GM23248 (cell line): ENCODE data around the gene PID1. TPM values are rescaled to one million over a fixed set of nuclear protein-coding genes. Genes with fewer than 3 reads are reported as not detected.
"Not testable (repeated sequence)": the region's sequence is repeated elsewhere in the genome, so short reads cannot be mapped to it uniquely, and the experiment has no call there.

Source experiments
- DNase-seq: peaks from one replicate; pipeline ENCODE4 v3.0.0-alpha.2; 2015
- H2AFZ ChIP-seq: fragments of 200-600 bp; sonication (generic); 2 replicates; pipeline ENCODE4 v1.6.1; 2016; ENCODE audit warnings: antibody characterized with exemption
- H3F3A ChIP-seq: fragments of 200-600 bp; sonication (generic); 2 replicates; pipeline ENCODE4 v1.6.1; 2016; ENCODE audit warnings: mild to moderate bottlenecking, antibody characterized with exemption, mixed run types; ENCODE audit not compliant: insufficient read depth
- H3K27ac ChIP-seq: fragments of 200-600 bp; sonication (generic); 2 replicates; pipeline ENCODE4 v1.5.1; 2016; ENCODE audit warnings: mild to moderate bottlenecking
- H3K27me3 ChIP-seq: fragments of 200-600 bp; sonication (generic); replicated peaks from 2 replicates; pipeline ENCODE4 v1.6.1; 2016; ENCODE audit warnings: mild to moderate bottlenecking; ENCODE audit not compliant: insufficient read depth
- H3K36me3 ChIP-seq: fragments of 200-600 bp; sonication (generic); 2 replicates; pipeline ENCODE4 v1.6.1; 2016; ENCODE audit warnings: low read depth, mild to moderate bottlenecking
- H3K4me1 ChIP-seq: fragments of 200-600 bp; sonication (generic); 2 replicates; pipeline ENCODE4 v1.6.1; 2016; ENCODE audit warnings: mild to moderate bottlenecking; ENCODE audit not compliant: insufficient read depth
- H3K4me2 ChIP-seq: fragments of 200-600 bp; sonication (generic); one replicate; pipeline ENCODE4 v1.6.1; 2016; ENCODE audit warnings: mild to moderate bottlenecking; ENCODE audit not compliant: unreplicated experiment
- H3K4me3 ChIP-seq: fragments of 200-600 bp; sonication (generic); 2 replicates; pipeline ENCODE4 v1.5.1; 2016; ENCODE audit warnings: mild to moderate bottlenecking
- H3K79me2 ChIP-seq: fragments of 200-600 bp; sonication (generic); 2 replicates; pipeline ENCODE4 v1.6.1; 2016; ENCODE audit warnings: mild to moderate bottlenecking; ENCODE audit not compliant: insufficient read depth
- H3K9ac ChIP-seq: fragments of 200-600 bp; sonication (generic); 2 replicates; pipeline ENCODE4 v1.6.1; 2016; ENCODE audit warnings: mild to moderate bottlenecking
- H3K9me2 ChIP-seq: fragments of 200-600 bp; sonication (generic); 2 replicates; pipeline ENCODE4 v1.6.1; 2016; ENCODE audit warnings: mixed run types, mild to moderate bottlenecking, moderate library complexity; ENCODE audit not compliant: insufficient read depth
- H3K9me3 ChIP-seq: fragments of 200-600 bp; sonication (generic); one replicate; pipeline ENCODE4 v1.6.1; 2017; ENCODE audit warnings: low read depth
- H4K20me1 ChIP-seq: fragments of 200-600 bp; sonication (generic); 2 replicates; pipeline ENCODE4 v1.6.0; 2016; ENCODE audit not compliant: insufficient read depth
- EZH2 ChIP-seq: fragments of 200-600 bp; sonication (generic); IDR thresholded peaks from 2 replicates; pipeline ENCODE4 v1.6.1; 2018; ENCODE audit warnings: antibody characterized with exemption, mild to moderate bottlenecking; ENCODE audit not compliant: insufficient read depth, poor library complexity, severe bottlenecking
- EZH2phosphoT487 ChIP-seq: fragments of 200-600 bp; sonication (generic); IDR thresholded peaks from 2 replicates; pipeline ENCODE4 v1.6.1; 2018; ENCODE audit warnings: antibody characterized with exemption, moderate library complexity, mild to moderate bottlenecking, low read depth; ENCODE audit not compliant: insufficient read depth
- WGBS, 2 experiments: methylation state at CpG; one replicate each; pipeline ENCODE4 v1.1.6; 2015 to 2017; ENCODE audit warnings: low lambda C conversion rate in 2 of 2, low coverage in 1 of 2; ENCODE audit errors: missing lambda C conversion rate in 2 of 2; 5-methylcytosine and 5-hydroxymethylcytosine counted together
- in situ Hi-C: fragments of 300-500 bp; cut with MboI; formaldehyde crosslinking; loops from 2 replicates; pipeline ENCODE4 v1.15.0; 2020
- polyA plus RNA-seq: library from polyadenylated mRNA; unstranded; fragments of >200 nt; fragmentation: Nextera tagmentation; extraction: Ambion mirVana; gene quantifications from 2 replicates; pipeline ENCODE4 v1.2.1, GENCODE V29; 2016
- total RNA-seq: library from RNA; depleted of rRNA; stranded (reverse); fragments of >200 nt; shearing (Covaris generic); gene quantifications from 2 replicates; pipeline ENCODE4 v1.2.3, GENCODE V29; 2014

Gene PID1
- total and polyA plus RNA-seq, 2 experiments from 2014 or later: 5.9 to 8.6 TPM

- Histone ChIP-seq H3K27ac (no peak overlapping the region), H3K4me1 (no peaks in the 10 kb centered on the region), H3K4me2 (no peak overlapping the region), H2AFZ (no peak overlapping the region), H3K9me2 (no peaks in the 10 kb centered on the region), H3K9me3 (no peaks in the 10 kb centered on the region), H3K4me3 (no peak overlapping the region), H3F3A (no peaks in the 10 kb centered on the region), H3K79me2 (no peaks in the 10 kb centered on the region), H3K27me3 (no peaks in the 10 kb centered on the region), H4K20me1 (no peaks in the 10 kb centered on the region), H3K9ac (no peak overlapping the region), H3K36me3 (no peaks in the 10 kb centered on the region)
- DNase-seq: no peak
- TF ChIP-seq EZH2 (no peak), EZH2phosphoT487 (no peak)
- 90 to 96% methylated on average over 1 of the region's 1 CpG for WGBS, 2 experiments
- in situ Hi-C loops: no loop called here
Measured at GRCh38 chr2:229081411-229081810, 189.7 kb downstream of the PID1 start.

DNA sequence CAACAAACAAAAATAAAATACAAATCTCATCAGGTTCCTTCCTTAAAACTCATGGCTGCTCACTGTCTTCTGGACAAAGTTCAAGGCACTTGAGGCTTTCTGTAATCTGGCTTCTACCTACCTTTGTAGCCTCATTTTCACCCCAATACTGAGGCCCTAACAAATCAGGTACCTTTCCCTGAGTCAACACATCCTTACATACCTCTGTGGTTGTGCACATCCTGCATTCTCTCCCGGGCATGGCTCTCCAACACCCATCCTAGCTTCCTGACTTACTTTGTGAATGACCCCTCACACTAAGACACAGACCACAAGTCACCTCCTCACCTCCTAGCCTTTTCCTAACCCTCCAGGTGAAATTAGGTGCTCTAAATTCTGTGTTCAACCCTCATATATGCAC is 190.9 kb downstream of the PID1 start:
- WGBS, 2 experiments: 67 to 77% methylated on average over 1 of the region's 1 CpG
- no peak overlapping the region for H3K27ac ChIP-seq
- no peak overlapping the region for H3K4me2 ChIP-seq
- H3K9me3 ChIP-seq: no peaks in the 10 kb centered on the region
- in situ Hi-C loops: no loop called here
- H3K27me3 ChIP-seq: no peaks in the 10 kb centered on the region
- no peak overlapping the region for H3K9ac ChIP-seq
- H3F3A ChIP-seq: no peaks in the 10 kb centered on the region
- H3K79me2 ChIP-seq: no peaks in the 10 kb centered on the region
- H3K9me2 ChIP-seq: no peaks in the 10 kb centered on the region
- TF ChIP-seq EZH2phosphoT487 (no peak), EZH2 (no peak)
- DNase-seq: no peak
- H2AFZ ChIP-seq: no peak overlapping the region
- no peaks in the 10 kb centered on the region for H3K36me3 ChIP-seq
- H3K4me3 ChIP-seq: no peak overlapping the region
- H3K4me1 ChIP-seq: no peaks in the 10 kb centered on the region
- H4K20me1 ChIP-seq: no peaks in the 10 kb centered on the region

- not testable (repeated sequence) for H3K27me3 ChIP-seq
Measured at GRCh38 chr2:229076886-229077285, 194.2 kb downstream of the PID1 start.

GRCh38 chr2:229073935-229074334 is 197.2 kb downstream of the PID1 start:
- H3F3A ChIP-seq: no peaks in the 10 kb centered on the region
- H3K4me3 ChIP-seq: no peak overlapping the region
- in situ Hi-C loops: no loop called here
- no peak overlapping the region for H3K9ac ChIP-seq
- WGBS, 2 experiments: 85 to 90% methylated on average over 2 of the region's 2 CpGs
- H3K4me1 ChIP-seq: no peaks in the 10 kb centered on the region
- no peak for DNase-seq
- H4K20me1 ChIP-seq: no peaks in the 10 kb centered on the region
- H3K27ac ChIP-seq: no peak overlapping the region
- no peak overlapping the region for H3K4me2 ChIP-seq
- no peaks in the 10 kb centered on the region for H3K79me2 ChIP-seq
- H3K36me3 ChIP-seq: no peaks in the 10 kb centered on the region
- H3K9me3 ChIP-seq: no peaks in the 10 kb centered on the region
- no peak for TF ChIP-seq EZH2
- no peak for TF ChIP-seq EZH2phosphoT487
- no peak overlapping the region for H2AFZ ChIP-seq
- H3K9me2 ChIP-seq: no peaks in the 10 kb centered on the region
- no peaks in the 10 kb centered on the region for H3K27me3 ChIP-seq

More at GRCh38 chr2:229076886-229077285, 194.2 kb downstream of the PID1 start:
- WGBS, 2 experiments: 90 to 91% methylated on average over 2 of the region's 2 CpGs
- H3K4me1 ChIP-seq, H3K9me2 ChIP-seq, H4K20me1 ChIP-seq, H3K36me3 ChIP-seq, H3F3A ChIP-seq, DNase-seq, H3K27ac ChIP-seq, H3K9ac ChIP-seq, H3K9me3 ChIP-seq, H3K4me3 ChIP-seq, H3K79me2 ChIP-seq, in situ Hi-C loops, H2AFZ ChIP-seq, H3K4me2 ChIP-seq: not testable (repeated sequence)

GRCh38 chr2:229071292-229071976 is 199.7 kb downstream of the PID1 start:
- Histone ChIP-seq H3K79me2 (no peaks in the 10 kb centered on the region), H3K27ac (no peak overlapping the region), H3K4me2 (no peak overlapping the region), H3K9ac (no peak overlapping the region), H3K4me1 (no peaks in the 10 kb centered on the region), H3F3A (no peaks in the 10 kb centered on the region), H2AFZ (no peak overlapping the region), H3K36me3 (no peaks in the 10 kb centered on the region), H4K20me1 (no peaks in the 10 kb centered on the region), H3K9me3 (no peaks in the 10 kb centered on the region), H3K9me2 (no peaks in the 10 kb centered on the region), H3K4me3 (no peak overlapping the region), H3K27me3 (no peaks in the 10 kb centered on the region)
- TF ChIP-seq EZH2 (no peak), EZH2phosphoT487 (no peak)
- in situ Hi-C loops: no loop called here
- 69 to 74% methylated on average over 5 of the region's 5 CpGs for WGBS, 2 experiments
- no peak for DNase-seq
